Vagina (tissue), 2 donors: Measurements from ENCODE around the gene C1orf115.

Source experiments
- CTCF ChIP-seq, 3 experiments: fragments of 450-650 bp in 2 of 3; fragments of 200-600 bp in 1 of 3; sonication (generic) in 1 of 3; IDR thresholded peaks; one replicate each; pipeline ENCODE4 v1.5.1; 2017 to 2019; ENCODE audit warnings: antibody characterized with exemption in 3 of 3, mild to moderate bottlenecking in 2 of 3, moderate library complexity in 2 of 3
- POLR2A ChIP-seq, 2 donors: fragments of 450-650 bp; IDR thresholded peaks; one replicate each; pipeline ENCODE4 v1.6.1; 2017; ENCODE audit warnings: antibody characterized with exemption in 2 of 2, mild to moderate bottlenecking in 2 of 2, moderate library complexity in 2 of 2
- POLR2AphosphoS5 ChIP-seq, 2 donors: sonication (generic); formaldehyde crosslinking; IDR thresholded peaks; one replicate each; pipeline ENCODE4 v1.9.0; 2017; ENCODE audit warnings: antibody characterized with exemption in 2 of 2, mild to moderate bottlenecking in 2 of 2, low read depth in 1 of 2; ENCODE audit not compliant: insufficient read depth in 1 of 2

GRCh38 chr1:220684890-220685289 lies 5.3 kb upstream of the C1orf115 start:
- TF ChIP-seq CTCF (IDR thresholded peaks at IDR 0.05) (no peak), POLR2A (IDR thresholded peaks at IDR 0.05) (no peak), POLR2AphosphoS5 (IDR thresholded peaks at IDR 0.05; ENCODE audit: insufficient read depth in 1 of 2, low read depth in 1 of 2) (no peak)
